ENCODE results near the gene JAKMIP1. TPM values are rescaled to one million over a fixed set of nuclear protein-coding genes. Genes with fewer than 3 reads are reported as not detected.

JAKMIP1 gene
- total and polyA plus RNA-seq, 2 of the 13 experiments (the other 11 are each of a cell fraction or from before 2014, with no cell fraction given) = not detected

DNA sequence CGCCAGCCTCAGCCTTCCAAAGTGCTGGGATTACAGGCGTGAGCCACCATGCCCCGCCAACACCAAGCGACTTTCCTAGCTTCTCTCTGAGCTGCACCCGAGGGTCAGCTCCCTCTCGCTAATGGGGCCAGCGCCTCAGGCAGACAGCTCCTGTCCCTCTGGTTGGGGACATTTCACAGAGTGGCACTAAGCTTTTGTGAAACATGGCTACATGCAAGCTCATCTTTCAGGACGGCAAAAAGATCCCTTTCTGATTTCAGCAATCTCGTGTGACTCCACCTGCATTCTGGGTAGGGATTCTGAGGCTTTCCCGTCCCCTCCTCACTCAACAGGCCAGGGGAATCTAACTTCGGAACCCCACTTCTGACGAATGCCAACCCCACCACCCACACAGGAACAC is 151.1 kb downstream of the JAKMIP1 start:
- no peaks in the 10 kb centered on the region for H3K79me2 ChIP-seq (ENCODE audit: insufficient read depth, low read length)
- no peak for DNase-seq (ENCODE audit: low spot score)
- H3K4me3 ChIP-seq (replicated peaks in 1 of 3; ENCODE audit: insufficient read depth in 1 of 3, low read depth in 2 of 3, low read length in 3 of 3) = no peak overlapping the region
- H4K20me1 ChIP-seq (ENCODE audit: insufficient read depth, low read length) = no peaks in the 10 kb centered on the region
- H3K36me3 ChIP-seq (replicated peaks in 1 of 2; ENCODE audit: control insufficient read depth in 1 of 2, insufficient read depth in 2 of 2, low read length in 2 of 2) = no peaks in the 10 kb centered on the region
- ChIA-PET POLR2A (no interaction called here), CTCF (ENCODE audit: low intra/inter-chr PET ratio, low total read pairs) (no interaction called here)
- 53% methylated on average over 11 of the region's 12 CpGs for WGBS (ENCODE audit: low lambda C conversion rate)
- no peak overlapping the region for H2AFZ ChIP-seq (ENCODE audit: low read length)
- no peak for FAIRE-seq
- no TSS peak for BruUV-seq (replicated peaks)
- H3K9ac ChIP-seq (ENCODE audit: insufficient read depth, low read depth, low read length) = no peak overlapping the region
- H3K4me1 ChIP-seq (ENCODE audit: insufficient read depth, low read length) = no peaks in the 10 kb centered on the region
- in situ Hi-C loops (cut with HindIII; ENCODE audit: extremely low pct_ligation_motif_present, low pct_unique_long_range_greater_than_20kb) = no loop called here
- H3K4me2 ChIP-seq (ENCODE audit: low read depth, low read length) = no peak overlapping the region
- H3K27ac ChIP-seq (ENCODE audit: extremely low read length, insufficient read depth, low read length) = no peak overlapping the region
- intact Hi-C loops (cut with micrococcal nuclease; ENCODE audit: unreplicated experiment) = no loop called here
- TF ChIP-seq, protein P1, sequence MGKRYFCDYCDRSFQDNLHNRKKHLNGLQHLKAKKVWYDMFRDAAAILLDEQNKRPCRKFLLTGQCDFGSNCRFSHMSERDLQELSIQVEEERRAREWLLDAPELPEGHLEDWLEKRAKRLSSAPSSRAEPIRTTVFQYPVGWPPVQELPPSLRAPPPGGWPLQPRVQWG (CRISPR knock-in tag; IDR thresholded peaks at IDR 0.05; ENCODE audit: borderline replicate concordance, low read depth) = no peak
- TF ChIP-seq ZMYM4 (CRISPR knock-in tag; IDR thresholded peaks at IDR 0.05) (no peak), PAWR (CRISPR knock-in tag; IDR thresholded peaks at IDR 0.05; ENCODE audit: borderline replicate concordance) (no peak)
- no peaks in the 10 kb centered on the region for H3K9me3 ChIP-seq (ENCODE audit: low read length)
- peaks cover 10 to 37% of the 10 kb centered on the region in 2 experiments; a peak in 3 of 5 replicates for H3K27me3 ChIP-seq (ENCODE audit: control insufficient read depth in 1 of 2, insufficient read depth in 2 of 2, low read length in 2 of 2)
- ATAC-seq = no peak

DNA sequence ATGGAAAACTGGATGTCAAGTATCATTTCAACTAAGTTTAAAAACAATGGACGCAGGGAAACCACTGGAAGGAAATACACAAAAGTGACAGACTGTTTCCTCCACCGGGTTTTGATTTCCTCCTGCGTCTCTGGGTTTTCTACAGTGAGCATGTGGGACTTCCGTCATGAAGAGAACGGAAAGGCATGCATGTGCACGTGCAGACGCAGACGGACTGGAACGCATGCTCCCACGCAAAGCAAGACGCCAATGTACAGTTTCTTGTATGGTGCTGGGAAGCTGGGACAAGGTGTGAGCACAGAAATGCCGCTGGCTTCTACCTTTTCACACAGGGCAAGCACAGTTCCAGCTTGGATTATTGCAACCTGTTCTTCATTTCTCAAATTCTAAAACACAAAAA is 151.8 kb downstream of the JAKMIP1 start:
- in situ Hi-C loops (cut with HindIII; ENCODE audit: extremely low pct_ligation_motif_present, low pct_unique_long_range_greater_than_20kb) = no loop called here
- no peak for ATAC-seq
- POLR2A ChIA-PET = no interaction called here
- CTCF ChIA-PET (ENCODE audit: low intra/inter-chr PET ratio, low total read pairs) = no interaction called here
- no peak for FAIRE-seq
- no peak overlapping the region for H3K4me2 ChIP-seq (ENCODE audit: low read depth, low read length)
- intact Hi-C loops (cut with micrococcal nuclease; ENCODE audit: unreplicated experiment) = no loop called here
- no peaks in the 10 kb centered on the region for H3K4me1 ChIP-seq (ENCODE audit: insufficient read depth, low read length)
- no peak overlapping the region for H3K4me3 ChIP-seq (replicated peaks in 1 of 3; ENCODE audit: insufficient read depth in 1 of 3, low read depth in 2 of 3, low read length in 3 of 3)
- H3K9ac ChIP-seq (ENCODE audit: insufficient read depth, low read depth, low read length) = no peak overlapping the region
- peaks cover 12 to 44% of the 10 kb centered on the region in 2 experiments; a peak in 3 of 5 replicates for H3K27me3 ChIP-seq (ENCODE audit: control insufficient read depth in 1 of 2, insufficient read depth in 2 of 2, low read length in 2 of 2)
- no peak overlapping the region for H2AFZ ChIP-seq (ENCODE audit: low read length)
- TF ChIP-seq, protein P2, sequence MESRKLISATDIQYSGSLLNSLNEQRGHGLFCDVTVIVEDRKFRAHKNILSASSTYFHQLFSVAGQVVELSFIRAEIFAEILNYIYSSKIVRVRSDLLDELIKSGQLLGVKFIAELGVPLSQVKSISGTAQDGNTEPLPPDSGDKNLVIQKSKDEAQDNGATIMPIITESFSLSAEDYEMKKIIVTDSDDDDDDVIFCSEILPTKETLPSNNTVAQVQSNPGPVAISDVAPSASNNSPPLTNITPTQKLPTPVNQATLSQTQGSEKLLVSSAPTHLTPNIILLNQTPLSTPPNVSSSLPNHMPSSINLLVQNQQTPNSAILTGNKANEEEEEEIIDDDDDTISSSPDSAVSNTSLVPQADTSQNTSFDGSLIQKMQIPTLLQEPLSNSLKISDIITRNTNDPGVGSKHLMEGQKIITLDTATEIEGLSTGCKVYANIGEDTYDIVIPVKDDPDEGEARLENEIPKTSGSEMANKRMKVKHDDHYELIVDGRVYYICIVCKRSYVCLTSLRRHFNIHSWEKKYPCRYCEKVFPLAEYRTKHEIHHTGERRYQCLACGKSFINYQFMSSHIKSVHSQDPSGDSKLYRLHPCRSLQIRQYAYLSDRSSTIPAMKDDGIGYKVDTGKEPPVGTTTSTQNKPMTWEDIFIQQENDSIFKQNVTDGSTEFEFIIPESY (CRISPR knock-in tag; IDR thresholded peaks at IDR 0.05) = no peak
- TF ChIP-seq MED8 (CRISPR knock-in tag; IDR thresholded peaks at IDR 0.05; ENCODE audit: insufficient replicate concordance) (no peak), PHF21A (CRISPR knock-in tag; IDR thresholded peaks at IDR 0.05) (no peak)
- H3K79me2 ChIP-seq (ENCODE audit: insufficient read depth, low read length) = no peaks in the 10 kb centered on the region
- no peak for DNase-seq (ENCODE audit: low spot score)
- no peaks in the 10 kb centered on the region for H3K36me3 ChIP-seq (replicated peaks in 1 of 2; ENCODE audit: control insufficient read depth in 1 of 2, insufficient read depth in 2 of 2, low read length in 2 of 2)
- H4K20me1 ChIP-seq (ENCODE audit: insufficient read depth, low read length) = no peaks in the 10 kb centered on the region
- H3K9me3 ChIP-seq (ENCODE audit: low read length) = no peaks in the 10 kb centered on the region
- no peak overlapping the region for H3K27ac ChIP-seq (ENCODE audit: extremely low read length, insufficient read depth, low read length)
- no TSS peak for BruUV-seq (replicated peaks)
- 18% methylated on average over 5 of the region's 12 CpGs for WGBS (ENCODE audit: low lambda C conversion rate)
